Cardiac fibroblast (primary cell): ENCODE results near the gene CD14.
"Not testable (repeated sequence)": the region's sequence is repeated elsewhere in the genome, so short reads cannot be mapped to it uniquely, and the experiment has no call there.

Experiments
- DNase-seq, 2 donors: peaks; one replicate each; pipeline versions ENCODE4 v3.0.0 to v3.0.0-alpha.2; 2010; ENCODE audit warnings: low read depth in 2 of 2
- H3K4me3 ChIP-seq, 2 donors: replicated peaks in 1 of 2; 1 replicate in 1 of 2; 2 replicates in 1 of 2; pipeline ENCODE4 v1.5.1; 2011; ENCODE audit warnings: low read depth in 2 of 2, low read length in 2 of 2, mild to moderate bottlenecking in 2 of 2, moderate library complexity in 1 of 2
- TF ChIP-seq, protein P1 (sequence below): IDR thresholded peaks from one replicate; pipeline ENCODE4 v1.5.1; 2011; ENCODE audit warnings: low read depth, mild to moderate bottlenecking, low read length, inconsistent platforms

CD14 gene

DNA sequence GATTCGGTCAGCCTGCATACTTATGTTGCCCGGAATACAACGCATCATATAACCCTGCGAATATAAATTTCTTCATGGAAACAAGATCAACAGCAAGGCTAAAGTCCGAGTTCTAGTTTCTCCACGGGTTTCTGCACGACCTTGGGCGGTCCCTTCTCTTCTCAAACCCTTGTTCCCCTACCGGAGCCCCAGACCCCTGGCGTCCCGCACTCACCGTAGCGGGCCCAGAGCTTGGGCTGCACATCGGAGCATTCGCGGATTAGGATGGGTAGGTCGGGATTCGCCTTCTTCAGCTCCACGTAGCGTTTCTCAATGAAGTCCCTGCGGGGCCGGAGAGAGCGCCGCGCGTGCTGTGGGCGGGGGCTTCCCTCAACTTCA, 14.1 kb upstream of the CD14 start:
- peak in 1 of 2 donors; percentile 7 for DNase-seq
- H3K4me3 ChIP-seq = peak overlapping the region; percentile 81 to 89

DNA sequence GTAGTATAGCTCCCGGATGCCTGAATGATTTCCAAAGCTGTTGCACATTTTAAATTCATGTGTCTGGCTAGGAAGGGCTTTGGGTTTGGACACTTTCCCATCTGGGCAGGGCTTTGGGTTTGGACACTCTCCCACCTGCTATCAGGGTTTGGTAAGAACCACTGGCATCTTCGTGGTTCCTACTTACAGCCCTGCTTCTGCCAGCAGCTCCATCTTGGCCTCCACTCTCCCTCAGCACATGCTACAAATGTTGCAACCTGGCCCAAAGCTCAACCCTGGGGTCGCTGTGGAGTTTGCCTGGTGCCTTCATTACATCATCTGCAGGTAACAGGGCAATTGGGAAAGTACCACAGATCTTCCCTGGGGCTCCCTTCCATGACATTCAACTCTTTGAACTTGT, 9.7 kb upstream of the CD14 start:
- no peak overlapping the region for H3K4me3 ChIP-seq
- DNase-seq = peak; percentile 6 to 90
- TF ChIP-seq, protein P1, sequence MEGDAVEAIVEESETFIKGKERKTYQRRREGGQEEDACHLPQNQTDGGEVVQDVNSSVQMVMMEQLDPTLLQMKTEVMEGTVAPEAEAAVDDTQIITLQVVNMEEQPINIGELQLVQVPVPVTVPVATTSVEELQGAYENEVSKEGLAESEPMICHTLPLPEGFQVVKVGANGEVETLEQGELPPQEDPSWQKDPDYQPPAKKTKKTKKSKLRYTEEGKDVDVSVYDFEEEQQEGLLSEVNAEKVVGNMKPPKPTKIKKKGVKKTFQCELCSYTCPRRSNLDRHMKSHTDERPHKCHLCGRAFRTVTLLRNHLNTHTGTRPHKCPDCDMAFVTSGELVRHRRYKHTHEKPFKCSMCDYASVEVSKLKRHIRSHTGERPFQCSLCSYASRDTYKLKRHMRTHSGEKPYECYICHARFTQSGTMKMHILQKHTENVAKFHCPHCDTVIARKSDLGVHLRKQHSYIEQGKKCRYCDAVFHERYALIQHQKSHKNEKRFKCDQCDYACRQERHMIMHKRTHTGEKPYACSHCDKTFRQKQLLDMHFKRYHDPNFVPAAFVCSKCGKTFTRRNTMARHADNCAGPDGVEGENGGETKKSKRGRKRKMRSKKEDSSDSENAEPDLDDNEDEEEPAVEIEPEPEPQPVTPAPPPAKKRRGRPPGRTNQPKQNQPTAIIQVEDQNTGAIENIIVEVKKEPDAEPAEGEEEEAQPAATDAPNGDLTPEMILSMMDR = no peak

More for the DNA sequence above, 14.1 kb upstream of the CD14 start:
- TF ChIP-seq, protein P1 = no peak

DNA sequence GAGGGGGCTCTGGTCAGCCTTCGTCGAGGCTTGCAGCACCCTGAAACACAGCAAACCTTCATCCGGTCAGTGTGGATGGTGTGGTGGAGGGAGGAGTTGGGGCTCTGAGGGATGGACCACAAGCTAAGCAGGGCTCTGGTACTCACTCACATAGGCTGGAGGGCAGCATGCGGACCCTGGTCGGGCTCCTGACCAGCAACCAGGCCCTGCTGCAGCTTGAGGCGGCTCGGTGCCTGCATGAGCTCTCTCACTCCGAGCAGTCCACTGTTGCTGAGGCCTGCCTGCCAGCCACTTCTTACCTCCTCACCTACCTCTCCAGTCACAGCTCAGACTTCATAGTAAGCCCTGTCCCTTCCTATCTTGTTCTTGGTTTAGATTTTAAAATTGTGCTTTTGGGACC, 8.7 kb upstream of the CD14 start:
- TF ChIP-seq, protein P1 = no peak
- no peak for DNase-seq
- no peak overlapping the region for H3K4me3 ChIP-seq

DNA sequence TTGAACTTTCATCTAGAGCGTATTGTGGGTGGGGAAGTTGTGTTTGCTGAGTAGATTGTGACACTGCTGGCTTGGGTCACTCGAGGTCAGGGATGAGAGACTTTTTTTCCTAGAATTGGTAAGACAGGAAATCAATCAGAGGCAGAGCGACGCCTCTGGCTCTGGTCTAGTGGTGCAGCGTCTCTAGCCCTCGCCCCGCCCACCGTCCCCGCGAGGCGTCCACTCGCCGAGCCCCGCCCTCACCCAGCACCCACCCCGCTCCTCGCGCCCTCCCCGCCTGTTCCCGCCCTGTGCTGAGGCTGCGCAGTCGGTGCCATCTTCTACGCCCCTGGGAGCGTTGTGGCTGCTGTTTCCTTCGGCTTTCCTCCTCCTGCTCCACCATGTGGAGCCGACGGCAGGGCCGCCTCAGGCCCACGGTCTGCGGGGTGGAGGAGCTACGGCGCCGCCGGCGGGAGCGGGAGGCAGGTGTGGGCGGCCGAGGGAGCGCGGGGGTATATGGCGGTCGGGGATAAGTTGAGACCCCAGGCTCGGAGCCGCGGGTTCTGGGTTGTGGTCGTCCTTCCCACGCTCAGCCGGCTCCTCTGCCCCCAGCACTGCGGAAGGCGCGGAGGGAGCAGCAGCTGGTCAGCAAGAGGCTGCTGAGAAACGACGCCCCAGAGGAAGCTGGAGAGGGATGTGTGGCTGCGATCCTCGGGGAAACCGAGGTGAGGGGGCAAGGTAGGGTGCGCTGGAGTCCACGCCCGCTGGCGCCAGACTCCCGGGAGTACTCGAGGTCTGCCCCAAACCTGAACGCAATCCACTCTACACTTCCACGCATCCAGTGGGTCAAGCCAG, 6.4 kb upstream of the CD14 start, which contains the start of gene TMCO6:
Gene TMCO6 (plus strand): TSS at position 304 of the 834 bp plus-strand sequence. CDS start 77 bp downstream, at position 381.
- peak within 1 kb of the TSS; percentile 81 to 82 for H3K4me3 ChIP-seq
- TF ChIP-seq, protein P1 = peak; percentile 59

DNA sequence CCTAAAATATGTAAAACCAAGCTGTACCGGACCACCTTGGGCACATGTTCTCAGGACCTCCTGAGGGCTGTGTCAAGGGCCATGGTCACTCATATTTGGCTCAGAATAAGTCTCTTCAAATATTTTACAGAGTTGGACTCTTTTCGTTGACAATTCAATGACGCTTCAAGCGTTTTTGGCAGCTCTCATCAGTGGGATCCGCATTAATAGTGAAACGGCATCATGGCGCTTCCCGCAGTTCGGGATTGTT, 5.8 kb upstream of the CD14 start:
- not testable (repeated sequence) for DNase-seq
- H3K4me3 ChIP-seq = peak overlapping the region in 1 of 2 donors; percentile 82

More for the DNA sequence above, 6.4 kb upstream of the CD14 start, which contains the start of gene TMCO6:
- DNase-seq = peak; percentile 97

DNA sequence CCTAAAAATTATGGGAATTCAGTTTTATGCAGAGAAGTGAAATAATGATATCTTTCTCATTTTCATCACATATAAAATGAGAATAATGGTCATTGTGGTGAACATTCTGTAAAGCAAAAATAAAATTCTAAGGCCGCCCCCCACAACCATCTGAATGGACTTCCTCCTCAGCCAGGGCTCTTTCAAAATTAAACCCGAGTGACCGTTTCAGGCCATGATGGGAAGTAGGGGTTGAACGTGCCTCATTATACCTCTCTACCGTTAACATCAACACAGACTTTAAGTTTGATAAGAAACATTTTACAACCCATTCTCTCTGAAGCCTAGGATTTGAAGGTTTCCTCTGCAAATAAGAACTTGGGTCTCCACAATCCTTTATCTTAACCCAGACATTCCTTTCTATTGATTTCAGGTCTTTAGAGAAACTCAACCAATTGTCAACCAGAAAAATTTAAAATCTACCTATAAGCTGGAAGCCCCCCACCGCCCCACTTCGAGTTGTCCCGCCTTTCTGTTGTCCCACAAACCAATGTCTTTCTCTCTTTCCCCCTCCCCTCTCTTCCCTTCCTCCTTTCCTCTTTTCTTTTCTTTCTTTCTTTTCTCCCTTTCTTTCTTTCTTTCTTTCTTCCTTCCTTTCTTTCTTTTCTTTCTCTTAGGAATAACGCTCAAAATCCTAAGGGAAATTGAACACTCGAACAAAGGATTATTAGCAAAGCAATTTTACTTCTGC, 4.6 kb upstream of the CD14 start:
- TF ChIP-seq, protein P1 = no peak
- H3K4me3 ChIP-seq = no peak overlapping the region
- no peak for DNase-seq
